RPMI7951 (cell line): ENCODE measurements around the gene RBMS3. TPM values are rescaled to one million over a fixed set of nuclear protein-coding genes. Genes with fewer than 3 reads are reported as not detected.
A peak's percentile ranks its signal among the peaks of the same experiment; 100 is the strongest.
"Not testable (repeated sequence)": the region's sequence is repeated elsewhere in the genome, so short reads cannot be mapped to it uniquely, and the experiment has no call there.

Experiments
- DNase-seq: peaks from one replicate; pipeline ENCODE4 v3.0.0-alpha.2; 2012; ENCODE audit warnings: low read depth
- total RNA-seq: library from RNA; depleted of rRNA; stranded (reverse); fragments of >200 nt; shearing (Covaris generic); gene quantifications from 2 replicates; pipeline ENCODE4 v1.2.3, GENCODE V29; 2014

RBMS3 gene
- total RNA-seq, 1 experiment from 2014 or later = 22.8 TPM

DNA sequence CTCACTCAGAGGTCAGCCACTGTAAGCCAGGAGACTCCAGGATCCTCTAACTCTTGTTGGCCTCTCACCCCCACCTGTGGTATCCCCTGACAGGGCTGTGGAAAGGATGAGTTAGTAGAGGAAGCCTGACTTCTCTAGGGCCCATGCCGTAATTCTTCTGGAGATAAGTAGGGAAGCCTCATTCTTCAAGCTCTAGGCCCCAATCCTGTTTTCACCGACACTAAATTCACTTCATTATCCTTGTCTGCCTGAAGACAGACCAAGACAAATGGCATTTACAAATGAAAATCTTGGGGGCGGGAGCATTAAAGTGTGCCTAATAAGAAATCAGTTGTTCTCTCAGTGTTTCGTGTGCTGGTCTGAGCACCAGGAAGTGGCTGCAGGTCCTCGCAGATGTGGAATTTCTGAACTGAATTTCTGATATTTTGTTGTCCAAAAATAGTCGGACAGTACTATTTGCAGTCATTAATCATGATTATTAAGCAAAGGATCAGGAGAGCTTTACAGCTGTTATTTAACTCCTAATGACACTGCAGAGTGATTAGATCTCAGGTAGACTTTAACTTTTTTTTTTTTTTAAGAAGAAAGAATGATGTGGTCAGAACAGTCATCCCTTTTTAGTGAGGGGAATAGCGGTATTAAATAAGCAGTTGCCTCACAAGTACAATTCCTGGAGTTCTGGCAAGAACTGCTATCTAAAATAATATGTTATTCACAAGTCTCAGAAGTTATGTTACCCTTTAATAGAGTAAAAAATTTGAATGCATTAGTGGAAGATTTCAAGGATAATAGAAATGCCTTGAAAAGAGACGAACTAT is 58.4 kb downstream of the RBMS3 start:
- DNase-seq = no peak

DNA sequence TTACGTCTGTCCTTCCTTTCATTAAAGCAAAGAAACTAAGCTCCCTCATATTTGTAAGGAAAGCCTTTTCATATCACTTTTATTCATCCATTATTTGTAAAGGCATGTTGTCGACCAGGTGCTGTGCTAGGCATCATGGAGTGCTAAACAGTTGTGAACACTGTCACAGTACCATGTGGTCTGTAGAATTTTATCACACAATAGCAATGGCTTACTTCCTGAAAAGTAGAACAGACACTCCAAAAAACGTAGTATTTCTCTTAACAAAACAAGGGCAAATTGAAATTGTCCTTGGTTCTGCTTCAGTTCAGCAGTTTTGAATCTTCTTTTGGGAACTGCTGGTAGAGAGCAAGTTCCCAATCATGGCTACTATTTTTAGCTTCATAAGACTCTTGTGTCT is 63.3 kb downstream of the RBMS3 start:
- DNase-seq = no peak

DNA sequence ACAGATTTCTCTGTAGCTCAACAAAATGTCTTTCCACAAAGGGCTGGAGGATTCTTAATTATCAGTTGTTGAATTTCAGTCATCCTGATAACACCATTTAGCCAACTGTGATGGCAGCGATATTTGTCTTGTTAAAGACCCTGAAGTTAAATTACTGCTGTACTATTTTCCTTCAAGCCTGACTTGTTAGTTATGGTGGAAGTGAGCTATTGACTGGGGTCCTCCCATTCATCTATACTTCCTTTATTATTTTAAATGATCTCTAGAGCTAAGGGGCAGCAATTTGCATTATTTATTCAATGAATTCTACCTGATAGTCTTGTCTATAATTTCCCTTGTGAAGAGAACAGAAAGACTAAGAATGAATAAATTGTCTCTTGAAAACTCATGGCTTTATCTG is 64.1 kb downstream of the RBMS3 start:
- DNase-seq = no peak

DNA sequence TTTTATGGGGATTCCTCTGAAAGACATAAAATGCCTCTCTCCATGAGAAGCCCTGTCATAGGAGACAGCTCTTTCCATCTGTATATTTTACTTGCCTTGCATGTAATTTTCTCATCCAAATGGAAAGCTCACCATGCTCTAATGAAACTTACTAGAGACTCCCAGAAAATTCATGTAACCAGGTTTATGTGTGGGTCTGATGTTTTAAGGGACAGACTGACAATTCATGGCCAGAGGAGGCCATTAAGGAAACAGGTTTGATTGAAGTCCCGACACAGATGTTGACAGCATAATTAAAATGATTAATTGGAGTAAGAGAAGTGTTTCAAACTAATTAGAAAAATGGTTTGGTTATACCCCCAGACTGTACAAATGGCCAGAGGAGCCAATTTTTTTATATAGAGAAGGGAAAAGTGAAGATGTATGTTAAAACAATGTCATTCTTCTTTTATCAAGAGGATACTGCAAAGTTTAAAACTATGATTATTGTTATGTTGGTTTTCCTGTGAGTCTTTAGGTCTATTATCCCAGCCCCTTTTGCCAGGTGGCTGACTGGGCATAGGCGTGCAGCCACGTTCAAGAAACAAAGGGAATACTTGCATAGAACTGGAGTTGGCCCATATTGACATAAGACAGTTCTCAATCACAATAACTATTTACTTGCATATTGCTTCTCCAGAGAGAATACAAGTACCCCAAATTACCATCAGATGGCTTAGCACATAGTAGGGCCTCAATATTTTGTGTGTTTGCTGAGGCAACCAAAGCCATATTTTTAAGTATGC is 64.8 kb downstream of the RBMS3 start:
- DNase-seq = no peak

DNA sequence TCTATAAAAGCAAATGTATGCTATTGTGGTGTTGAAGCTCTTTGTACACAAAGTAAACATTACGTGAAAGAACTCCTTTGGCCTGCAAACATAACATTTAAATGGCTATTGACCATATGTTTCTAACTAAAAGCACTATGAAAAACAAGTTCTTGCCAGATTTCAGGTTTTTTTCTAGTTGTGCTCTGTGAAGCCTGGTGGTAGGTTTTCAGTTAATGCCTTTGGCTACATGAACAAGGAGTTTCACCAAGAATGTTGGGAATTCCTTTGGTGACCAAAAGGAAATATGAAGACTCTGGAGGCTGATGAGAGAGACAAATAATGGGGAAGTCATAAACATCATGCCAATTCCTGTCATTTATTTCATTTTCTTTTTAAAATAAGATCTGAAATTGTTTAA is 66.0 kb downstream of the RBMS3 start:
- DNase-seq = peak; percentile 90

DNA sequence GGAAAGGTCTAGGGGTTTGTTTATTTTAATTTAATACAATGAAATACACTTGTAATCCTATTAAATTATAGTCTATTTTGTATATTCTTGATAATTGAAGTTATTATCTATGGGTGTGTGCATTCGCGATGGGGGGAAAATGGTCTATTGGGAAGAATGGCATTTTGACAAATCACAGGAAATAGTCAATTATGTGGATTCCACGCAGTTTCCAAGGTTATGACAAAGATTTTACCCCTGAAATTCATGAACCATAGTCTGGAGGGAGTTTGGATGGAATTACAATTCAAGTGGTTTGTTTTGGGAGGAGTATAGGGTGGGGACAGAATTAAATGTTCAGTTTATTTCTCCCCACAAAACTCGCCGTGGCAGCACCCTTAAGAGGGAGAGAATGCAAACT is 66.5 kb downstream of the RBMS3 start:
- peak; percentile 44 for DNase-seq

DNA sequence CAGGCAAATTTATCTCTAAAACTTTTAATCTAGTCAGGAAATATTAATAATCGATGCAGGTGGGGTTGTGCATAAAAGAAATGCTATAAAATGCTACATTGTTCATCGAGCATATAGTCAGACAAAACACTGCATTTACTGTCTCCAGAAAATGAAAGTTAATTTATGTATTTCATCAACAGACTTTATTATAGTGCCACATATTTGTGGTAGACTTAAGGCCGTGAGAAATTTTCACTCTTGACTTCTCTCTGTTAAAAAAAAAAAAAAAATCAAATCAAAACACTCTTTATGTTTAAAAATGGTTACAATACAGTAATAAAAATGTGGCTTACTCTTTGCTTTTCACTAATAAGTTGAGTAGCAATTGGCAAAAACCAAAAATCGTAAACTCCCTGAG is 67.4 kb downstream of the RBMS3 start:
- no peak for DNase-seq

DNA sequence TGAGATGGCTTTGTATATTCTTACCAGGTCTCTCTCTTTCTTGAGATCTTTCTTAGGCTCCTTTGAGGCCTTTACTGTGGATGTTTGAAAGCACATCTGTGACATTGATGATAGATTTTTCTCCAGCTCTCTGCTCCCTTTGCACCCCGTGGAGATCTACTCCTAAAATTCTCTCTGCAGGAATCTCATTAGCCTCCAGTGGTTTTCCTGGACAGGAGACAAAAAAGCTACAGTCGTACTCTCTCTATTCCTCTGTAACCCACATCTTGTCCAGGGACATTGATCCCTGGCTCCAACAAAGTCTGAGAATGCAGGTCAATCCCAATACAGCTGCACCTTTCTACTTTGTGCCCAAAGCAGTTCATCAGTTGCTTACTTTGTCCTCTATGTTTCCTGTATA is 68.2 kb downstream of the RBMS3 start:
- DNase-seq = no peak

DNA sequence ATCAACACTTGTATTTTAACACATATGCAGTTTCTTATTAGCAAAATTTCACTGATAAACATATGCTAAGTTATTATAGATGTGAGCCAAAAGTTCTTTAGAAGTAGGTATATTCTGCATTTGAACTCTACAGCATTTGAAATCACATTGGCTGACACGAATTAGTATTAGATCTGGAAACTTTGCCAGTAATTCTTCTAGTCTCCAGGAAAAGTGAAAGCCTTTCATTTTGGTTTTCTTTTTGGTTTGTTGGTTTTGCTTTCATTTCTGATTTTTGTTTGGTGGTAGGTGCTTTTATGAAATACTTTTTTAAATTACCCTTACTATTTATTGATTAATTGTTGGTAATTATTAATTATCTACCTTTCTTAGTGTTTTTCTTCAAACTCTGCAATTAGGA is 72.9 kb downstream of the RBMS3 start:
- peak; percentile 46 for DNase-seq

DNA sequence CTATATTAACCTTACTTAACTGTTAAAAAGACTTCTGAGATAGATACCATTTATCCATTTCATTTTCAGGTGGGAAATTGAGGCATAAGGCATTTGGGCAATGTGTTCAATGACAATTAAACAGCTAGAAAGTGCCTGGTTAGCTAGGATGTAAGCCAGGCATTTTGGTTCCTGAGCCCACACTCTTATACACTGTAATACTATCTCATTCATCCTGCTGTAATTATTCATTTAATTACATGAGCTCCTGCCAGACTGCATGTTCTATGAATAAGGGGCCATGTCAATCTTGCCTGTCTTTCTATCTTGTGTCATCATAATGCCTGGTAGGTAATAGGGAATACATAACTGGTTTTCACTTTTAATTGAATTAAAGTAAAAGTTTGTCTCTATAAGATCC is 74.0 kb downstream of the RBMS3 start:
- no peak for DNase-seq

DNA sequence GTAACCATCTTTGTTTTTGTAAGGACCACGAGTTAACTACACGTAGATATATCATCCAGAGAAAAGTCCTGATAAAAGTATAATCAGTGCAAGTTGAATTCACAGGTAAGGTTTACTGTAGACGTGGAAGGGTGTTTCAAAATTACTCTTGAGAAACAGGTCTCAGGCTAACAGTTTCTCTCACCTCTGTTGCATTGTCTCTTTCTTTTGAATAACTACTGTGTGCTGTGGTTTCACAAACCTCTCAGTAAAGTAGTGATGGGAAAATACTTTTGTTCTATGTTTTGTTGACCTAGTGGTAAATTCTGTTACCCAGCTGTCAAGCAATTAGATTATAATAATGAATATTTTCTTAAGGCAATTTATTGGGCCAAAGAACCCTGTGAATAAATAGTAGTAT is 75.2 kb downstream of the RBMS3 start:
- DNase-seq = no peak

DNA sequence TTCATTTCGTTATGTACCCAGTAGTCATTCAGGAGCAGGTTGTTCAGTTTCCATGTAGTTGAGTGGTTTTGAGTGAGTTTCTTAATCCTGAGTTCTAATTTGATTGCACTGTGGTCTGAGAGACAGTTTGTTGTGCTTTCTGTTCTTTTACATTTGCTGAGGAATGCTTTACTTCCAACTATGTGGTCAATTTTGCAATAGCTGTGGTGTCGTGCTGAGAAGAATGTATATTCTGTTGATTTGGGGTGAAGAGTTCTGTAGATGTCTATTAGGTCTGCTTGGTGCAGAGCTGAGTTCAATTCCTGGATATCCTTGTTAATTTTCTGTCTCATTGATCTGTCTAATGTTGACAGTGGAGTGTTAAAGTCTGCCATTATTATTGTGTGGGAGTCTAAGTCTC is 79.4 kb downstream of the RBMS3 start:
- not testable (repeated sequence) for DNase-seq

DNA sequence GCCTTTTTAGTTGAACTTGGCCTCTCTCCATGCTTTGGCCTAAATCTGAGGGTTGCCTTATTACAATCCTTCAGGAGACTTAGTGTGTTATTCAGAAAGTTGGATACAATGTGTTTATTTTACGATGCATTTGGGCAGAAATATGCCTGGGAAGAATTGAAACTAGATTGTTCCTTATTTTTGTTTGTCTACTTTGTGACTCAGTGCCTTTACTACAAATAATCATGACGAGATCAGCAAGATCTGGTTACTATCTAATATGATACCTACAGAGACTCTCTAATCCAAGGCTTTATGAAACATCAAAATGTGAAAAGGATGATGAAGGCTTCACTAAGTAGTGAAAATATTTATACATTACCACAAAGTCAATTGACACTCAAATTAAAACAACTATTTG is 82.2 kb downstream of the RBMS3 start:
- DNase-seq = no peak

DNA sequence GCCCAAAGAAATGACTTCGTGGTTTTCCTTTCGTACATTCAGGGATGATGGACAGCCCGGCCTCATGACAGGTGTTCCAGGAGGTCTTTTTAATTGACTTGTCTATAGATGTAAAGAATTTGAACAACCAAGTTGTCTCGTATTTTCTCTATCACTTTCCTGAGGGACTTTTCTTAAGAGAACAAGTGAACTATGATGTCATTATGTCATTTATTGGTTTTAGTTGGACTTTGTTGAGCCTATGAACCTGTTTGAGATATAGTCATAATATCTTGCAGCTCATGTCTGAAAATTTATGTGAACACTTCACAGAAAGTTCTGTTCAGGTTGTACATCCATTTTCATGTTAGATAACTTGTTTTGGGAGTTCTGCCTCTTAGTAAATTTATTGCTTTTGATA is 89.2 kb downstream of the RBMS3 start:
- no peak for DNase-seq

DNA sequence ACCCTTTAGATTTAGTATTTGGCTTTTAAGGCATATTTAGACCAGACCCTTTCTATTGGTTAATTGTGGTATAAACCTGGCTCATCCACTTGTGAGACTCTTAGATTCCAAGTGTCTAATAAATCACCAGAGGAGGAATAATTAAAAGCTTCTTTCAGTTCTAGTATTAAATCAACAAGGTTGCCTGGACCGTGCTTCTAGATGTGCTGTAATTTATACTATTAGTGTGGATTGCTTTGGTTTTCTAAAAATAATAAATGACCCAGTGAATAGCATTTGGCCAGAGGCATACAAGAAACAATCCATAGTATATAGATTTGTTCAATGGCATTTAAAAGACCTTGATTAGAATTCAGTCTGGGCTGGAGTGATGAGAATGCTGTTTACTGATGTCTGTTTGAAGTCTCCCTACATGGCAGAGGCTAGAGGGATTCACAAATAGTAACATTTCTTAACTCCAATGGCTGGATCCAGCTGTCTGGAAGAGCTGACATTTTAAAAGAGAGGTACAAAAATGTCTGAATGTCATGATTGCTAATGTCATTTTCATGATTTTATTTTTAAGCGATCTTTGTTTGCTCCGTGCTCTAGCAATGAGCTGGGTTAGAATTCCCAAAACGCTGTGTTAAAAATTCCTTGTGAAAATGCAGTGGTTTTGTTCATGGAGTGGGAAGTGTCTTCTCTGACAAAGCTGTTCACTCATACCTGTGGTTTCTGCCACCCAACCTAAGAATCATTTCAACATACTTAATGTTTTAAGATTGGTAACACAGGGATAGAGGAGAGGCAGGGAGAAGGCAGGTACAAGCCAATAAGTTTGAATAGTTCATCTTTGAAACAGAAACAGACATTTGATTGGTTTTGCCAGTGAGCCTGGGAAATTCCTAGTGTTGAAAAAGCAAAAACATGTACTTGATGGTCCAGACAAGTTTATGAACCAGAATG is 89.9 kb downstream of the RBMS3 start:
- peak; percentile 24 for DNase-seq

DNA sequence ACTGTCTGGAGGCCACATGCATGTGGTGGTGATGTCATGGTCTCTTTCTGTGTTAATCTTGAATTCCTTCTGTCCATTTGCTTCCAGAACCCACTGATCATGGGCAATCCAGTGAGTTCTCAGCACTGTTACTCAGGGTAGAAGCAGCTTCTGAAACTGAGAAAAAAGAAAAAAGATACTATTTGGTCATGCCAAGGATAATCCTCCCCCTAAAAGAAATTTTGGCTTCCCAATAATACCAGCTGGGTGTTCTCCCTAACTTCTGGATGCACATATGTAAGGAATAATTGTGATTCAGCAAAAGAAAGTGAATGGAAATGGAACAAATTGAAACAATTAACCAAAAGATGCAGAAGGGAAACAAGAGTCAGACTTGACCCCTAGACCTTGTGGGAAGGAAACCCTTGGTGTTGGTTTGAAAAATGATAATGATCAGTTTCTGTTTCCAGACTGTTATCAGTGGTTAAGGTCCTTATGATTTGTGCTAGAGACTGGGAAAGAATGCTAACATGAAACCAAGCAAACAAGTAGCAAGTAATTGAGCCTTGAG is 92.3 kb downstream of the RBMS3 start:
- DNase-seq = peak; percentile 93

DNA sequence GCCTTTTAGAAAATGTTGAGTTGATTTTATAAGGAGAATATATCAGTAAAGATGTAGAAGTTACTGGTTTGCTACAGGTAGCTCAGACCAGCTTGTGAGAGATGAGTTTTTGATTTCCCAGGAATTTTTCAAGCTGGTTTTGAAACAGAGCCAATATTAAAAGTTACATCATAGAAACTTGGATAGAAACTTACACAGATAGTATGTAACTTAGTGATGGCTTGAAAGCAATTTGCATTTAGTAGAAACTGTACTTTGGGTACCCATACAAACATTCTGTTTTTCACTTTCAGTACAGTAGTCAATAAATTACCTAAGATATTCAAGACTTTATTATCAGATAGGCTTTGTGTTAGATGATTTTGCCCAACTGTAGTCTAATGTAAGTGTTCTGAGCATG is 93.4 kb downstream of the RBMS3 start:
- DNase-seq = no peak

DNA sequence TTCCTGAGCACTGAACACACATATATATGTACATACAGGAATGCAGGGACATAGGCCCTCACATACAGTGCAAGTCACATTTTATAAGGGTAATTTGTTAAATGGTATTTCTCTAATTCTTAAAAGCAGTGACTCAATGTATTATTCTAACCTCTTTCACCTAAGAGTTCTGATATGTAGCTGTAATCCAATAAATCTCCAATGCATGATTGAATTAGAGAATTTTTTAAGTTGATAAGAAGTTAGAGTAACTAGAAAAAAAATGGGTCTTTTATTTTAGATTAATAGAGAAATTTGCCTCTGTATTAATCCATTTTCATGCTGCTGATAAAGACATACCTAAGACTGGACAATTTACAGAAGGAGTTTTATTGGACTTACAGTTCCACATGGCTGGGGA is 98.2 kb downstream of the RBMS3 start:
- DNase-seq = no peak

DNA sequence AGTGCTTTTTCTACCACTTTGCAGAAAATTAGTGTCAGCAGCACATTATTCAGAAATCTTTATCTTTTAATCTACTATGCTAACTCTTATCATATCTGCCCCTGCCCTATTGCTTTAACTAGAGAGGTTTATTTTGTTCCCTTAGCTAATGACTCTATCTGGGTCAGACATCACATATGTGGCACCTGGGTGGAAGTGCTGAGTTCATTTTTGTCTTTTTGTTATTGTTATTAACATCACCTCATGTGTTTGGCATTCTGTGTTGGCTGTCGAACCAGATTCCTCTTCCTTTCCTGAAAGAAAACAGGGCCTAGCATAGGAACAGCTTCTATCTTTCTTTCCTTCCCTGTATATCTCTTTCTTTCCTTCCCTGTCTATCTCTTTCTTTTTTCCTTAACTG is 100.7 kb downstream of the RBMS3 start:
- DNase-seq = no peak

DNA sequence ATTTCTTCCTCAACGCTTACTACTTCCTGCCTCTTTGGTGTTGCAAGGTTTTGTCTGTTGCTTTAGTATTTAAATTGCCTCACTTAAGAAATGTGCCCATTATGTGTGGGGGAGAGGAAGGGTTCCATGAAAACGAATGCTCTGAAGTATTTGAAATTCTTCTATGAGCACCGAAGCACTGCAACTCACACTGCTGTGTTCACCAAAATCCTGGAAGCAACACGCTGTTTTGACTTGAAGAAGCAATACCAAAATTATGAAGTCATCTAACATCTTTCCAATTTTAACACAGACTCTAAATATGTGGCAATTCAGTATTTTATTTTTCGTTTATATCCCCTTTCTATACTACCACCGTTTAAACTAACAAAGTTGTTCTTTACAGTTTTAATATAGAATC is 101.5 kb downstream of the RBMS3 start:
- no peak for DNase-seq

DNA sequence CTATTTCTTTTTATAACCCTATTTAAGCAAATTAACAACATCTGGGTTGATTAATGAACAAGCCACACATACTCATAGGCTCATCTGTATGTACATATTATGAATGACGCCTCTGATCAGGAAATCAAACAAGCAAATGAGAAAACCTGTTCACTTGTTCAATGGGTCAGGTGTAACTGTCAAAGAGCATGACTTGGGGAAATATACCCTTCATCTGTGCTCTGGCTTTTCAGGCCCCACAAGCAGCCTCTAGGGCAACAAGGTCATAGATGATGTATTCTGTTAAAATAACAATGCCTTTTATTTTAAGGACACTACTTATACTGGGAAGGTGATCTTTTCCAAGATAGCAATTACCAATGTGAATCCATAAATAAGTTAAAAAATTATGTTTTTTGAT is 102.0 kb downstream of the RBMS3 start:
- DNase-seq = no peak

DNA sequence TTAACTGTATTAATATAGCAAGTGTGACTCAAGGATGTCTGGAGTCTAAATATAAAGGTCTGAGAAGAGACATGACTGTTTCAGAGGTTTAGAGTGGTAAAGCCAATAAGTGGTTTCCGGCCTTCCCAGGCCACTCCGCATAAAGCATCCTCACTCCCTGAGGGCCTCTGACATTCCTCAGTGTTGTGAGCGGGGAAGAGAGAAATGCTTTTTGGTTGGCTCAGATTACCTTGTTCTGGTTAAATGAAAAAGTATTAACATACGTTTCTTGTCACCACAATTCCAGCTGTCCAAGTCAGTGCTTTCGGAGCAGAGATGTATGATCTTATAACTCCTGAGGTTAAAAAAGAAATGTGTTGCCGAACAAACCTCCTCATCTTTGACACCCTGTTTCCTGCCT is 103.8 kb downstream of the RBMS3 start:
- peak; percentile 97 for DNase-seq
